OCI-LY3 (cell line): Measurements from ENCODE around the gene SWT1.

Experiments
- H2AFZ ChIP-seq: fragments of 200-600, 300-600 bp; shearing (Covaris generic); 2 replicates; pipeline ENCODE4 v1.6.0; 2014; ENCODE audit warnings: antibody characterized with exemption, low read depth, low read length
- H3K27ac ChIP-seq: fragments of 200-600, 300-600 bp; sonication (generic); 2 replicates; pipeline ENCODE4 v1.5.1; 2014; ENCODE audit warnings: mild to moderate bottlenecking, low read length, moderate library complexity, mixed read lengths
- H3K27me3 ChIP-seq: fragments of 200-600, 300-600 bp; sonication (generic); 2 replicates; pipeline ENCODE4 v1.6.1; 2014; ENCODE audit warnings: low read depth, low read length, mixed read lengths
- H3K36me3 ChIP-seq: fragments of 200-600, 300-600 bp; sonication (generic); replicated peaks from 2 replicates; pipeline ENCODE3; 2014; ENCODE audit warnings: low read depth, low read length, mixed read lengths
- H3K4me1 ChIP-seq: fragments of 300-600, 200-600 bp; sonication (generic); 2 replicates; pipeline ENCODE4 v1.6.1; 2014; ENCODE audit warnings: low read length, mixed read lengths
- H3K4me2 ChIP-seq: fragments of 200-600, 300-600 bp; sonication (generic); 2 replicates; pipeline ENCODE4 v1.6.1; 2014; ENCODE audit warnings: low read length, mixed read lengths
- H3K4me3 ChIP-seq: fragments of 300-600, 200-600 bp; sonication (generic); 2 replicates; pipeline ENCODE4 v1.5.1; 2014; ENCODE audit warnings: antibody characterized with exemption, mild to moderate bottlenecking, low read length, moderate library complexity
- H3K79me2 ChIP-seq: fragments of 300-600, 200-600 bp; shearing (Covaris generic); 2 replicates; pipeline ENCODE4 v1.6.1; 2014; ENCODE audit warnings: mild to moderate bottlenecking, low read length, mixed read lengths
- H3K9ac ChIP-seq: fragments of 300-600, 200-600 bp; shearing (Covaris generic); 2 replicates; pipeline ENCODE4 v1.6.0; 2014; ENCODE audit warnings: mild to moderate bottlenecking, low read length, moderate library complexity
- H3K9me3 ChIP-seq: fragments of 200-600, 300-600 bp; shearing (Covaris generic); 2 replicates; pipeline ENCODE4 v1.6.1; 2014; ENCODE audit warnings: low read length, mixed read lengths; ENCODE audit not compliant: insufficient read depth
- H4K20me1 ChIP-seq: fragments of 200-600, 300-600 bp; sonication (generic); 2 replicates; pipeline ENCODE4 v1.6.1; 2016; ENCODE audit warnings: low read length, mixed read lengths; ENCODE audit not compliant: insufficient read depth
- EZH2phosphoT487 ChIP-seq: fragments of 200-600 bp; shearing (Covaris generic); IDR thresholded peaks from 2 replicates; pipeline ENCODE4 v1.6.1; 2018; ENCODE audit warnings: antibody characterized with exemption, mixed run types, low read depth
- TF ChIP-seq, protein P1 (sequence below): fragments of 200-600, 300-600 bp; sonication (generic); IDR thresholded peaks from 2 replicates; pipeline ENCODE4 v1.5.1; 2014; ENCODE audit warnings: antibody characterized with exemption, low read length, low read depth

The SWT1 gene

DNA sequence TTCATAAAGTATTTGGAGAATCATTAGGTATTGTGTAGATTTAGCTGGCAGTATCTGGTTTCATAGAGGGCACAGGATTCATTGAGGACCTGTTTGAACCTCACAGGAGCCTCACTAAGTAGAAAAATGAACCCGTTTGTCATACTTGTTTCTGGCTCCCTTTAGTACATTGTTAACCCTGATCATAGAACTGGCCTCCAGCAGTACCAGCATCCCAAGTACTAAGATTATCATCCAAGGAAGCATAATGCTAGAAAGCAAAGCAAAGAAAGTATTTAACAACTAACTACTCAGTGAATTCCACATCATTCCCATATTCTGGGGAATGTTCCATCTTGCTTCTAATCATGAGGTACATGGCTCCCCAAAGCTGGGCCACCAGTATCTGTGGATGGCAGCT is 105.2 kb downstream of the SWT1 start:
- H3K79me2 ChIP-seq: no peaks in the 10 kb centered on the region
- H4K20me1 ChIP-seq: no peaks in the 10 kb centered on the region
- H3K9ac ChIP-seq: no peak overlapping the region
- H3K27ac ChIP-seq: no peak overlapping the region
- TF ChIP-seq, protein P1, sequence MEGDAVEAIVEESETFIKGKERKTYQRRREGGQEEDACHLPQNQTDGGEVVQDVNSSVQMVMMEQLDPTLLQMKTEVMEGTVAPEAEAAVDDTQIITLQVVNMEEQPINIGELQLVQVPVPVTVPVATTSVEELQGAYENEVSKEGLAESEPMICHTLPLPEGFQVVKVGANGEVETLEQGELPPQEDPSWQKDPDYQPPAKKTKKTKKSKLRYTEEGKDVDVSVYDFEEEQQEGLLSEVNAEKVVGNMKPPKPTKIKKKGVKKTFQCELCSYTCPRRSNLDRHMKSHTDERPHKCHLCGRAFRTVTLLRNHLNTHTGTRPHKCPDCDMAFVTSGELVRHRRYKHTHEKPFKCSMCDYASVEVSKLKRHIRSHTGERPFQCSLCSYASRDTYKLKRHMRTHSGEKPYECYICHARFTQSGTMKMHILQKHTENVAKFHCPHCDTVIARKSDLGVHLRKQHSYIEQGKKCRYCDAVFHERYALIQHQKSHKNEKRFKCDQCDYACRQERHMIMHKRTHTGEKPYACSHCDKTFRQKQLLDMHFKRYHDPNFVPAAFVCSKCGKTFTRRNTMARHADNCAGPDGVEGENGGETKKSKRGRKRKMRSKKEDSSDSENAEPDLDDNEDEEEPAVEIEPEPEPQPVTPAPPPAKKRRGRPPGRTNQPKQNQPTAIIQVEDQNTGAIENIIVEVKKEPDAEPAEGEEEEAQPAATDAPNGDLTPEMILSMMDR: no peak
- no peak for TF ChIP-seq EZH2phosphoT487
- H2AFZ ChIP-seq: no peak overlapping the region
- no peaks in the 10 kb centered on the region for H3K36me3 ChIP-seq
- no peak overlapping the region for H3K4me2 ChIP-seq
- no peak overlapping the region for H3K4me3 ChIP-seq
- H3K27me3 ChIP-seq: no peaks in the 10 kb centered on the region
- no peaks in the 10 kb centered on the region for H3K9me3 ChIP-seq
- peaks cover 13% of the 10 kb centered on the region for H3K4me1 ChIP-seq

DNA sequence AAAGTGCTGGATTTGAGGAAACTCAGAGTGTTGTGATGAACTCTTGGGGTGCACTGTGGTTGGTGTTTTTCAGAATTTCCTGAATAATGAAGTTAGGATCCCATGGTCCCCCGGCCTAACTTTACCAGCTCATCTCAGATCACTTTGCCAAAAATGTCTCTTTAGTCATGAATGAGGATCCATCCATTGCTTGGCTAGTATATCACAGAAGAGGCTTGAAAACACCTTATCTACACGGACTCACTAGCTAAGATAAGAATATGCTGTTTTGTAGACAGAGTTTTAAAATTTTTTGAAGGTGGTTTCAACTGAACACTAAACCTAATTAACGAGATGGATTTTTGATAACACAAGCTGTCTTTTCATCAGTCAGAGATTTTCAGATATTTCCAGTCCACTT is 106.3 kb downstream of the SWT1 start:
- no peaks in the 10 kb centered on the region for H3K36me3 ChIP-seq
- H3K27ac ChIP-seq: no peak overlapping the region
- H3K4me2 ChIP-seq: no peak overlapping the region
- no peaks in the 10 kb centered on the region for H3K27me3 ChIP-seq
- H3K79me2 ChIP-seq: no peaks in the 10 kb centered on the region
- H3K4me3 ChIP-seq: no peak overlapping the region
- H2AFZ ChIP-seq: no peak overlapping the region
- no peaks in the 10 kb centered on the region for H4K20me1 ChIP-seq
- H3K4me1 ChIP-seq: peaks cover 13% of the 10 kb centered on the region
- no peak overlapping the region for H3K9ac ChIP-seq
- H3K9me3 ChIP-seq: no peaks in the 10 kb centered on the region
- TF ChIP-seq, protein P1: no peak
- no peak for TF ChIP-seq EZH2phosphoT487

DNA sequence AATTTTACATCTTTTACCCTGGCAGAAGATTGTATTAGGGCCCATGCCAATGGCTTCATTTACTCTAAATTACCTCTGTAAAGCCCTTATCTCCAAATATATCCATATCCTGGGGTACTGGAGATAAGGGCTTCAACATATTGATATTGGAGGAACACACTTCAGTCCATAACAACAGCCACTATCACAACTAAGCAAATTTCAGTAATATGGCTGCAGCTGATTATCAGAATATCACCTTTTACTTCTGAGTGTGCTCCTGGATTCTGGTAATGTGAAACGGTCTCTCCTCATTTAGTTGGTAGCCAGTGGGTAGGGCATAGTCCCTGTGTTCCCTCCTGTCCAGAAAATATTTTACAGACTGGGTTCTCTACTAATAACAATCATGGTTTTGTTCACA is 106.8 kb downstream of the SWT1 start:
- H3K4me3 ChIP-seq: no peak overlapping the region
- H3K27ac ChIP-seq: no peak overlapping the region
- H3K9me3 ChIP-seq: no peaks in the 10 kb centered on the region
- TF ChIP-seq, protein P1: no peak
- no peak for TF ChIP-seq EZH2phosphoT487
- H3K79me2 ChIP-seq: no peaks in the 10 kb centered on the region
- no peaks in the 10 kb centered on the region for H4K20me1 ChIP-seq
- H3K27me3 ChIP-seq: no peaks in the 10 kb centered on the region
- no peaks in the 10 kb centered on the region for H3K36me3 ChIP-seq
- no peak overlapping the region for H3K9ac ChIP-seq
- peaks cover 13% of the 10 kb centered on the region for H3K4me1 ChIP-seq
- no peak overlapping the region for H3K4me2 ChIP-seq
- H2AFZ ChIP-seq: no peak overlapping the region

DNA sequence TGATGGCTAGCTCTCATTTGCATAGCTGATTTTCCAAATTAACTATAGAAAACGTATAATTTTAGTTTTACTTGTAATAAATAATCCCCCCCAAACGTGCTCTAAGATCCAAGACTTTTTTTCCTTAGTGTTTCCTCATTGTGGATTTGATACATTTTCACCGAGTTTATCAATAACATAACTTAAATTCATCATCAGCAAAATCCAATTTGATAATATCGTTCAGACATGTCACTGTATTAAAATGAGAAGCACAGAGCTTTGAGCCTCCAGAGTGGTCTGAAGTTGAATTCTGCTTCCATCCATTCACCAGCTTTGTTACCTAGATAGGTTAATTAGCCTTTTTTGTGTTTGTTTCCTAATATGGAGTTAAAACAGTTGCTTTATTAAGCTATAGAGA is 108.3 kb downstream of the SWT1 start:
- Histone ChIP-seq H3K79me2 (no peaks in the 10 kb centered on the region), H3K36me3 (no peaks in the 10 kb centered on the region), H3K9ac (no peak overlapping the region), H3K4me1 (peaks cover 12% of the 10 kb centered on the region), H4K20me1 (no peaks in the 10 kb centered on the region), H3K9me3 (no peaks in the 10 kb centered on the region), H3K4me2 (no peak overlapping the region), H3K4me3 (no peak overlapping the region), H3K27ac (no peak overlapping the region), H3K27me3 (no peaks in the 10 kb centered on the region), H2AFZ (no peak overlapping the region)
- no peak for TF ChIP-seq EZH2phosphoT487
- TF ChIP-seq, protein P1: no peak
